Stimulated activated CD4-positive, alpha-beta T cell treated with anti-CD3 and anti-CD28 coated beads, Interleukin-1b, Interleukin-23, amount 100 ng/mL, for 24 hours (primary cell): ENCODE data around the gene BCAR1.
A peak's percentile ranks its signal among the peaks of the same experiment; 100 is the strongest.
"Not testable (repeated sequence)": the region's sequence is repeated elsewhere in the genome, so short reads cannot be mapped to it uniquely, and the experiment has no call there.

ENCODE experiments used
- DNase-seq, 4 experiments: peaks; one replicate each; pipeline ENCODE4 v3.0.0-alpha.2; 2020; ENCODE audit warnings: low read depth in 4 of 4, low spot score in 1 of 4

BCAR1 gene

GRCh38 chr16:75251280-75252048 lies at the start of gene BCAR1:
BCAR1 (minus strand) TSS chr16:75251624; CDS start chr16:75251482, 142 bp downstream.
- DNase-seq = peak in 1 of 4 experiments; percentile 16

GRCh38 chr16:75298267-75298666 lies 46.8 kb upstream of the BCAR1 start:
- no peak for DNase-seq

- DNase-seq = no peak
These were observed 45.2 kb upstream of the BCAR1 start for GRCh38 chr16:75296606-75297005.

- DNase-seq = no peak
These were observed 43.5 kb upstream of the BCAR1 start for GRCh38 chr16:75294773-75295459.

GRCh38 chr16:75293772-75294171 lies 42.3 kb upstream of the BCAR1 start:
- DNase-seq = no peak

- DNase-seq = no peak
These were observed 41.7 kb upstream of the BCAR1 start for GRCh38 chr16:75293173-75293572.

GRCh38 chr16:75292691-75293090 lies 41.3 kb upstream of the BCAR1 start:
- no peak for DNase-seq

GRCh38 chr16:75289189-75289588 lies 37.8 kb upstream of the BCAR1 start:
- DNase-seq = no peak

GRCh38 chr16:75288596-75289120 lies 37.2 kb upstream of the BCAR1 start:
- DNase-seq = peak in 2 of 4 experiments; percentile 25 to 48

- no peak for DNase-seq
These were observed 36.8 kb upstream of the BCAR1 start for GRCh38 chr16:75288181-75288580.

GRCh38 chr16:75287708-75288107 lies 36.3 kb upstream of the BCAR1 start:
- DNase-seq = no peak

GRCh38 chr16:75286389-75286788 lies 35.0 kb upstream of the BCAR1 start:
- no peak for DNase-seq

- DNase-seq = no peak
These were observed 31.2 kb upstream of the BCAR1 start for GRCh38 chr16:75282466-75283281.

- no peak for DNase-seq
These were observed 30.4 kb upstream of the BCAR1 start for GRCh38 chr16:75281826-75282225.

GRCh38 chr16:75281009-75281408 lies 29.6 kb upstream of the BCAR1 start:
- not testable (repeated sequence) for DNase-seq

- no peak for DNase-seq
These were observed 28.9 kb upstream of the BCAR1 start for GRCh38 chr16:75280331-75280804.

- no peak for DNase-seq
These were observed 27.9 kb upstream of the BCAR1 start for GRCh38 chr16:75279305-75279704.

GRCh38 chr16:75273054-75273925 lies 21.9 kb upstream of the BCAR1 start:
- no peak for DNase-seq

- DNase-seq = not testable (repeated sequence)
These were observed 21.2 kb upstream of the BCAR1 start for GRCh38 chr16:75272629-75273028.

- DNase-seq = no peak
These were observed 20.7 kb upstream of the BCAR1 start for GRCh38 chr16:75272097-75272551.
